Measurements from ENCODE around the gene BLOC1S3. TPM values are rescaled to one million over a fixed set of nuclear protein-coding genes. Genes with fewer than 3 reads are reported as not detected.
A peak's percentile ranks its signal among the peaks of the same experiment; 100 is the strongest.

Gene BLOC1S3
- total and polyA plus RNA-seq, 2 of the 13 experiments (the other 11 are each of a cell fraction or from before 2014, with no cell fraction given), result 4.3 to 4.8 TPM

- H3K4me1 ChIP-seq (ENCODE audit: insufficient read depth, low read length), result peaks cover 91% of the 10 kb centered on the region
- WGBS (ENCODE audit: low lambda C conversion rate), result 44% methylated on average over 7 of the region's 12 CpGs
- no peaks in the 10 kb centered on the region for H3K9me3 ChIP-seq (ENCODE audit: low read length)
- in situ Hi-C loops (cut with HindIII; ENCODE audit: extremely low pct_ligation_motif_present, low pct_unique_long_range_greater_than_20kb) (no loop called here), intact Hi-C loops (cut with micrococcal nuclease; ENCODE audit: unreplicated experiment) (no loop called here)
- DNase-seq (ENCODE audit: low spot score) (no peak), FAIRE-seq (no peak), ATAC-seq (no peak)
- TF ChIP-seq MED1 (CRISPR knock-in tag; IDR thresholded peaks at IDR 0.05), result no peak
- TF ChIP-seq HOXA7 (CRISPR knock-in tag; IDR thresholded peaks at IDR 0.05), result no peak
- TF ChIP-seq NFAT5 (CRISPR knock-in tag; IDR thresholded peaks at IDR 0.05), result no peak
- TF ChIP-seq NFKBIZ (CRISPR knock-in tag; IDR thresholded peaks at IDR 0.05), result no peak
- TF ChIP-seq ZNF383 (CRISPR knock-in tag; IDR thresholded peaks at IDR 0.05; ENCODE audit: borderline replicate concordance), result no peak
- no peak for TF ChIP-seq FOXO1 (CRISPR knock-in tag; IDR thresholded peaks at IDR 0.05)
- TF ChIP-seq HNF4A (CRISPR knock-in tag; IDR thresholded peaks at IDR 0.05), result no peak
- TF ChIP-seq ZNF614 (CRISPR knock-in tag; IDR thresholded peaks at IDR 0.05; ENCODE audit: borderline replicate concordance), result no peak
- no peak for TF ChIP-seq GABPA (IDR thresholded peaks at IDR 0.05; ENCODE audit: low read depth, low read length)
- no peak for TF ChIP-seq GABPA (CRISPR knock-in tag; IDR thresholded peaks at IDR 0.05; ENCODE audit: low read depth)
- no peak for TF ChIP-seq SIN3A (IDR thresholded peaks at IDR 0.05; ENCODE audit: borderline replicate concordance, low read depth, low read length)
- TF ChIP-seq ZZZ3 (CRISPR knock-in tag; IDR thresholded peaks at IDR 0.05; ENCODE audit: borderline replicate concordance), result no peak
- no peak for TF ChIP-seq ELF4 (CRISPR knock-in tag; IDR thresholded peaks at IDR 0.05; ENCODE audit: borderline replicate concordance)
- TF ChIP-seq RARA (CRISPR knock-in tag; IDR thresholded peaks at IDR 0.05), result no peak
- no peak for TF ChIP-seq ONECUT2 (CRISPR knock-in tag; IDR thresholded peaks at IDR 0.05)
- TF ChIP-seq PLSCR1 (CRISPR knock-in tag; IDR thresholded peaks at IDR 0.05; ENCODE audit: borderline replicate concordance), result no peak
- TF ChIP-seq HNRNPLL (IDR thresholded peaks at IDR 0.05; ENCODE audit: low read depth, low read length, poor library complexity, severe bottlenecking), result no peak
- TF ChIP-seq PBX3 (CRISPR knock-in tag; IDR thresholded peaks at IDR 0.05; ENCODE audit: borderline replicate concordance), result no peak
- TF ChIP-seq ZNF263 (CRISPR knock-in tag; IDR thresholded peaks at IDR 0.05), result no peak
- H3K4me3 ChIP-seq (replicated peaks in 1 of 3; ENCODE audit: insufficient read depth in 1 of 3, low read depth in 2 of 3, low read length in 3 of 3), result peak overlapping the region in 1 of 3 experiments; percentile 3; a peak in 1 of 6 replicates
- H4K20me1 ChIP-seq (ENCODE audit: insufficient read depth, low read length), result no peaks in the 10 kb centered on the region
- no peak overlapping the region for H3K9ac ChIP-seq (ENCODE audit: insufficient read depth, low read depth, low read length)
- no peak overlapping the region for H3K27ac ChIP-seq (ENCODE audit: extremely low read length, insufficient read depth, low read length)
- CTCF ChIA-PET (ENCODE audit: low intra/inter-chr PET ratio, low total read pairs), result no interaction called here
- peaks cover 12 to 59% of the 10 kb centered on the region in 2 experiments; a peak in 4 of 5 replicates for H3K27me3 ChIP-seq (ENCODE audit: control insufficient read depth in 1 of 2, insufficient read depth in 2 of 2, low read length in 2 of 2)
- H3K4me2 ChIP-seq (ENCODE audit: low read depth, low read length), result no peak overlapping the region
- POLR2A ChIA-PET, result no interaction called here
- H3K36me3 ChIP-seq (replicated peaks in 1 of 2; ENCODE audit: control insufficient read depth in 1 of 2, insufficient read depth in 2 of 2, low read length in 2 of 2), result no peaks in the 10 kb centered on the region
- H3K79me2 ChIP-seq (ENCODE audit: insufficient read depth, low read length), result no peaks in the 10 kb centered on the region
- BruUV-seq (replicated peaks), result no TSS peak
- no peak overlapping the region for H2AFZ ChIP-seq (ENCODE audit: low read length)
Measured at GRCh38 chr19:45159210-45159970, 19.2 kb upstream of the BLOC1S3 start.

Data from HepG2 (cell line).